GM19328 (cell line): Measurements from ENCODE around the gene LAMP5.

ENCODE experiments used
- ATAC-seq: cut with Tn5 transposase; IDR thresholded peaks from one replicate; pipeline ENCODE4 v1.9.1; 2021; ENCODE audit warnings: mild to moderate bottlenecking, moderate library complexity; ENCODE audit not compliant: unreplicated experiment

The LAMP5 gene

DNA sequence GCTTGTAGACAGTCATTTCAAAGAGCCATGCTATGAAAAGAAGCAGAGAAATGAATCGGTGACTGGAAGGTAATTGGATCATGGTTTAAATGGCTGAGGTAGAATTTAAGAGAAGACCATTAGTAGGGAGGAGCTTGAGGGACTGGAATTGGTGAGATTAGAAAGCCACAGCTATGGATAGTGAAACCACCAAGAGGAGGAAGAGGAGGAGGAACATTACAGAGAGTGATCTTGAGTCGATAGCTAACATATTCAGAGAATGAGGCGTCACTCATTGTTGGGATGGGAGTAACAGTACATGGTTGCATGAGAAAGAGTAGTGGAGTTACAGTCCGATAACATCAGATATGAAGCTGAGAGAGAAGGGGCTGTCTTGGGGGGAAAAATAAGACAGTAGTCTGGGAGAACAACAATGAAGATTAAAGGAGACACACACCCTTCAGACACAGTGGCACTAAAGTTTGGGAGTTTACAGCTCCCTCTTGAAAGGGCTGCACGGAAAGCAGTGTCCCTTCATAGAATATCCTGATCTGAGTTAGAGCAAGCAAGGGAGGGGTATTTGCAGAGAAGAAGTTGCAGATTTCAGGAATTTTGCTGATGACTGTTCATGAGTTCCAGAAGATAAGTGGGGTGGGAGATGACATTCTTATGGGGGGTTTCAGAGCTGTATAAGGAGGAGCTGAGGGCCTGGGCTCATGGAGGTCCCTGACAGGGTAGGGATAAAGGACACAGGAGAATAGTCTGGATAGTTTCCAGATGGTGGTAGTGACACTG is 15.1 kb upstream of the LAMP5 start:
- ATAC-seq: no peak

- ATAC-seq: peak; percentile 66
These were observed 14.3 kb upstream of the LAMP5 start for GRCh38 chr20:9500121-9500520.

GRCh38 chr20:9501473-9501872 is 12.9 kb upstream of the LAMP5 start:
- ATAC-seq: no peak

DNA sequence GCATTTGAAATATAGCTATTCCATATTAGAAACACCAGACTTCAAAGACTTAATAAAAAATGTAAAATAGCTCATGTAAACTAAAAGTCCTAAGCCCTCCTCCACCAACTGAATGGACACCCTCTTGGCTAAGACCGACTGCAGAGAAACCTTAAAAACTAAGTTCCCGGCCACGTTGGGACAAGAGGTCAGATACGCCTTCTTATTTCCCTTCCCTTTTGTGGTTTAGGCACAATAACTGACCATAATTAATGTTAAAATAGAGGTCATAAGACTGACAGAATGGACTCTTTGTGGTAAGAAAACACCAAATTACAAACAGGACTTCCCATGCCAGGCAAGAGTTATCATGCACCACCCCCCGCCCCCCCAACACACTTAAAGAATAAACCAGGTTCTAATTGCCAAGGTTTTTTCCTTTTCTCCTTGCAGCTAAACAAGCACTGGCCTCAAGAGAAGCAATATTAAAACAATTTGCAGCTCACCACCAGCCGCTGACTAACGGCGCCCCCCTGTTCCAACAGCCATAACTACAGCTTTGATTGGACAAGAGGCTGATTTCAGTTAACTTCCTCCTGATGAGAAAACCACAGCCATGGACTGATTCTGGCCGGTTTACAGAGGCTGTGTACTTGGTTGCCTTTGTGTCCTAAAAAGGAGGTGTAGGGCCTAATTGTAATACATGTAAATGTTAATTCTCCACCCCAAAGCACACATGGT is 10.7 kb upstream of the LAMP5 start:
- no peak for ATAC-seq

DNA sequence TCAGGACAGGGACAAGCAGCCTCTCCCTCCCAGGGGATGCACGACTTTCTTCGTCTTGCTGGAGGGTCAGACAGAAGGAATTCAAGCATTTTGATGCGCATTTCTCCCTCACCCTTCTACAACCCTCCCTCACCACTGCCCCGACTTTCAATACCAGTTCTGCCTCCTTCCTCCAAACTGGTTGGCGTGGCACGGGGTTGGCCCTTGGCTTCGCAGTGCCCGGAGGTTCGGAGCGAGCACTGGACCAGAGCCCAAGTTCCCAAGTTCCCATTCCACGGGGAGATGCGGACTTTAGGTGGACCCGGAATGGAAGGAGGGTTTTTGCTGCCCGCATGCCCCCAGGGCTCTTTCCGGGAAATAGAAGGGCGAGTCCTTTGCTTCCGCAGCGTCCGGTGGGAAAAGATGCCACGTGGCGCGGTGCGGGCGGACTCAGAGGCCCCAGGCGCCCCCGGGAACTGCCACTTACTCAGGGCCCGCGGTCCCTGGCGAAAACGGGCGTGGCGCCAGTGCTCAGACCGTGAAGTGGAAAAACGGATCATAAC is 8.0 kb upstream of the LAMP5 start:
- ATAC-seq: no peak

DNA sequence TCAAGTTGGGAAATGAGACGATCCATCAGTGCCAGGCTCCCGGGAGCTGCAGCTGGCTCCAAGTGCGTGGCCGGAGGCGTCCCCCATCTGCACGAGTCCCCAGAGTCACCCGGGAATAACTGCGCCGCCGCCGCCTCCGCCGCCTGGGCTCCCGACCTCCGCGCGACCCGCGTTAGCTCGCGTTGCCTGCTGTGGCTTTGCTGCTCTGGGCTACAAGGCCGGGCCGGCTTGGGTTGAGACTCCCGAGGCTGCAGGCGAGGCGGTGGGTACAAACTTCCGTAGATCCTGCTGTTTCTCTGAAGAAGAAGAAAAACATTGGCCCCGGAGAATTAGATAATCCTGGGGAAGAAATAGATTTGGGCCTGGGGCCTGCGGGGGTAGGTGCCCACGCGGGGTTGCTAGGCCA is 7.4 kb upstream of the LAMP5 start:
- no peak for ATAC-seq

DNA sequence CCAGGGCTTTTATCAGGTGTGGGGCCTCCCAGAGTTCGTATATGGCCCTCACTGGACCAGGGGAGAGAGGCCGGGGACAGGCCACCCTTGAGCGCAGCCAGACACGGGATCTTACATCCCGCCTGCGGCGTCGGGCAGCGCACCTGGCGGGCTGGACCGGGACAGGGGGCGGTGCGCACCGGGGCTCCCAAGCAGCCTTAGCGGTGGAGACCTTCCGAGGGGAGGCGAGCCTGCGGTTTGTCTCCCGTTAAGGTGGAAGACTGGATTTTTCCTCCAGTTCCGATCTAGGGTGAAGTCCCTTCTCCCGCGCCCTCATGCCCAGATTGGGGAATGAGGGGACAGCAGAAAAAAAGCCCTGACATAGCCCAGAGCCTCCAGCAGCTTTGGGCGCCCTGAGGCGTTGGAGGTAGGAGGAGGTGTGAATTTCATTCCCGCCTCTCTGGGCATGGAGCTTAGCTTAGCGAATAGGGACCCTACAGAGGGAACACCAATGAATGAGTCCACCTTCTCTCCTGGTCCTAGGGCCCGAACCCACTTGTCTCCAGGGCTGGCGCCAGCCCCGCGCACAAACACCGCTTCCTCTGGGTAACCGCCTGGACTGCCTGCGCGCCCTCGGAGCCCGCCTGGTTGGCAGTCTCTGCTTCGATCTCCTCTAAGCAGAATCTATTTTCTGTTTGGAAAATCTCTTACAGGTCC is 6.7 kb upstream of the LAMP5 start:
- no peak for ATAC-seq

DNA sequence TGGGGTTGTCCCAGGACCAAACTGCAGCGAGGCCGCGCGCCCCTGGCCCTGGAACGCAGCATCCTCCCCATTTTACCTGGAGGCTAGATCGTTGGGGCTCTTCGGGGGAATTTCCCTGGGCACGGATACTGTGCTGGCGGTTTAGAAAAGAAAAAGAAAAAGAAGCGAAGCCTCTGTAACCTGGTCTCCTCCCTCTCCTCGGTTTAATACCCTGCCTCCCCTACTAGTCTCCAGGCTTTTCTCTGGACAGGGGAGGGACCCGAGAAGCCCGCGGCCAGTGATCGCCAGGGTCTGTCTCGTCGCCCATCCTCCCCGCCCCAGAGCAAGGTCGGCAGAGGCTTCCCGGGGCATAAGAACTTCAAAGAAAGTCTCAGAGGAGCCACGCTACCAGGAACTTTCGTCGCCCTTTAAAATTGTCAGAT is 6.1 kb upstream of the LAMP5 start:
- no peak for ATAC-seq

- no peak for ATAC-seq
These were observed 5.7 kb upstream of the LAMP5 start for GRCh38 chr20:9508696-9509178.

DNA sequence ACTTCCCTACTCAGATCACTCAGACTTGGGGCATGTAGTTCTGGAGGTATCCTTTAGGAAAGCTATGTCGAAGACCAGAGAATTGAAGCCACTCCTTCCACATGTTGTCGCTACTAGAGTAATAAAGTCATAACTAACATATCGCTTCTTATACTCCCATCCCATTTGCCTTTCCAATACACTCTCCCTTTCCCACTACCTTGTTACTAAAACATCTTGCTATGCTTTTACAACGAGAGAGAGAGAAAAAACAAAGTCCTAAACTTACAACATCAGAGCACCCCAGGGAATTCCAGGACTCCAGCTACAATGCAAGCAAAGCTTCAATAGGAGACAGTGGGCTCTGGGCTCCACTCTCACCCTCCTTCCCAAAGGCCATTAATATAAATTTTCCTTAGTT is 5.1 kb upstream of the LAMP5 start:
- no peak for ATAC-seq

DNA sequence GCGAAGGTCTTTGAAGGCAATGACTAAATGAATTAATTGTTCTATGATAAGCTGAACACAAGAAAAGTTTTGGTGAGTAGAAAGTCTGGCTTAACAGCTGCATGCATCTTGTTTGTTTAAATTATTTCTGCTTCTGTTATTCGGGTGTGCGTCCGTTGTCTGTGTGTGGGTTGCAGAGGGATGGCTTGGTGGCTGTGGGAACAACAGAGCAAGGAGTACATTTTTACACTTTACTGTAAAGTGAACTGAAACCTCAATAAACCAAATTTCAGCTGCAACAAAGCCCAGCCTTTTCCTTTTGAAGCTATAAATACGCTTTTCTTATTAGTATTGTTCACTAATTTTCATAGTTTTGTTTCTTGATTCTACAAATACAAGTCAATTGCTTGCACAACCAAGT is 3.5 kb upstream of the LAMP5 start:
- peak; percentile 65 for ATAC-seq

- ATAC-seq: no peak
These were observed 324 bp upstream of the LAMP5 start for GRCh38 chr20:9514072-9514460.

- ATAC-seq: no peak
These were observed 810 bp downstream of the LAMP5 start for GRCh38 chr20:9515214-9515585.

GRCh38 chr20:9515741-9516233 is 1.4 kb downstream of the LAMP5 start:
- ATAC-seq: no peak

- no peak for ATAC-seq
These were observed 2.0 kb downstream of the LAMP5 start for GRCh38 chr20:9516234-9516871.

DNA sequence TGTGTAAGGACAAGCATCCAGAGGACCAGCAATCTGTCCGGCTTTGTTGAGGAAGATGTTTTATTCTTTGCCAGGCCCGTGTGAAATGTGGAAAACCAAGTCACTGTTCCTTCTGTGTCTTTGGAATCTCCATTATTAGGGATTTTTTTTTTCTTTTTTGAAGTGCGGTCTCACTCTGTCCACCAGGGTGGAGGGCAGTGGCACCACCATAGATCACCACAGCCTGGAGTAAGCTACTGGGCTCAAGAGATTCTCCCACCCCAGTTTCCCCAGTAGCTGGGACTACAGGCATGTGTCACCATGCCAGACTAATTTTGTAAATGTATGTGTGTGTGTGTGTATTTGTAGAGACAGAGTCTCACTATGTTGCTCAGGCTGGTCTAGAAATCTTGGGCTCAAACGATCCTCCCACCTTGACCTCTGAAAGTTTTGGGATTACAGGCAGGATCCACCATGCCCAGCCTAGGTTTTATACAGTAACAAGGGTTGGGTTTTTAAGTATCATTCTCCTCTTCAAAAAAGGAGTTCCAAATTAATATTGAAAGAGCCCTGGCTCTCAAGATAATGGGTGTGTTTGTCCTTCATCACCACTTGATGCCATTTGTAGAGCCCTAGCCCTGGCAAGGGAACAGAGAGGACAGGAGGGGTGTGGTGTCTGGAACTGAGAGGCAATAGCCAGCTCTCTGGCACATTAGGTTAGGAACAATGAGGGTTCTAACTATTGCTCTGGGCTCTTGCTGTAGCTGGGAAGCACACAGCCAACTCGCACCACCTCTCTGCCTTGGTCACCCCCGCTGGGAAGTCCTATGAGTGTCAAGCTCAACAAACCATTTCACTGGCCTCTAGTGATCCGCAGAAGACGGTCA is 3.1 kb downstream of the LAMP5 start:
- ATAC-seq: no peak

DNA sequence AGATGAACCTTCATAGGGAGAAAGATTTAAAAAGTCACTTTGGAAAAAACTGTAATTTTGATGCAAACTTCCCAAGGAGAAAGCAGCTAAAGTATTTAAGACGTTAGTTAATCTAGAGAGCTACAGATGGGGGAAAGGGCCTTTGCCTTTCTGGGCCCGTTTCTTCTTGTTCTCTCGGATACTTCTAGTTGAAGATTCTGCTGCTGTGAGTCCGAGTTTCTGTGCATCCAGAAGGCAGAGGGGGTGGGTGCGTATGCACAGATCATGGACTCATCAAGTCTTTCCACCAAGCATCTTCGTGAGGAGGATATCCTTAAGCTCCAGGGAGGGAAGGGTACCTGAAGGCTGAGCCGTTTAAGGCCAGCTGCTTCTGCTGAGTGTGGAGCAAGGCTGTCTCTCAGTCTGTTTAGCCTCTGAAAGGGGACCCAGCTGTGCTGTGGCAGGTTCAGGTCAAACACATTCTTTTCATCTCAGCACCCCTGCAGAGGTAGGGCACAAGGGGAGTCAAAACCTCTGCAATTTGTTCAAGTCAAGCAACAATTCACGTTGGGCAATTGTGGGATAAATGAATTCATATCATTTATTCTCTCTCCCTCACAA is 4.3 kb downstream of the LAMP5 start:
- ATAC-seq: no peak

DNA sequence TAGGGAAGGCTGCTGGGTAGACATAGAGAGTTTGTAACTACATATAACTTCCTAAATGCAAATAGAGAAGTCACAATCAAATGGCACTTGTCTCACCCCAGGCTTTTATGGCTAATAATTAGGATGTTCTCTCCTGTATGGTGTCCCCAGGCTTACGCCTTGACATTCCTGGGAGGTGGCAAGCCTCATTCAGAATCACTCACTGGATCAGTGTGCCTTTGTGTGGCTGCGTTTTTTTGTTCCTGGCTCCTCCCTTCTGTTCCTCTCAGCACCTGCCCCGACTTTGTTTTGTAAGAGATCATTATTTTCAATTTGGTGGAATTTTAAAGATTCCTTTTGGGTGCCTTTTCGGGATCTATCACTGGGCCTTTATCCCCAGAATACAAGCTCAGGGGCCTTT is 5.7 kb downstream of the LAMP5 start:
- no peak for ATAC-seq

DNA sequence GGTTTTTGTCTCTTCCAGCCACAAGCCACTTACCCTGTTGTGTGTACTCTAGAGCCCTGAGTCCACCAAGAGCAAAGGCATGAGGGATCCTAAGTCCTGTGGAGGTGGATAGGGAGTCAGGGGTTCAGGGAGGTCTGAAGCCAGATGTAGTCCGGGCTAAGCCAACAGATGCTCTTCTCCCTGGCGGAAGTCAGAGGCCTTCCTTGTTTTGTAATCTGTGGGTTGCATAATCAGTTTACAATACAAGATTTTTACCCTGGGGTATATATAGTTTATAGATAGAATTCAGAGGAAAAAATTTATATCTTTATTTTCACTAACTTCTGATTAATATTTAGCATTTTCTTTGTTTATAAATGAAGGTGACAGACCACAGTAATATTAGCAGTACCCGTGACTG is 9.2 kb downstream of the LAMP5 start:
- ATAC-seq: no peak

DNA sequence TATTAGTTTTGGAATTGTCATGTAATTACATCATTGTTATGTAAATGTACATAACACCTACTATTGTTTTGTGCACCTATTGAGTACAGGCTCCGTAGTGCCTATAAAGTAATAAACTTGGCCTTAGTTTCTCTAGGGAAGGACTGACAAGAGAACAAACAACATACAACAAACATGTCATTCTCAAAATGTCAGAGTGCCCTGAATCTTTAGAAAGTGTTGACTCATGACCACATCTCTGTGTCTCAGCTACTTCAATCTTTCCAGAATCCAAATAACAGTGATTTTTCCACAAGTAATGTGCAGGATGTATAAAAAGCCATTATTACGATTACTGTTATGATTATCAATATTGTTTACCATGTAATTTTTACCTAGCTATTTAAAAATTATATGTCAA is 17.2 kb downstream of the LAMP5 start:
- ATAC-seq: no peak
